Measurements from ENCODE around the gene PPP1R7.

PPP1R7 gene

DNA sequence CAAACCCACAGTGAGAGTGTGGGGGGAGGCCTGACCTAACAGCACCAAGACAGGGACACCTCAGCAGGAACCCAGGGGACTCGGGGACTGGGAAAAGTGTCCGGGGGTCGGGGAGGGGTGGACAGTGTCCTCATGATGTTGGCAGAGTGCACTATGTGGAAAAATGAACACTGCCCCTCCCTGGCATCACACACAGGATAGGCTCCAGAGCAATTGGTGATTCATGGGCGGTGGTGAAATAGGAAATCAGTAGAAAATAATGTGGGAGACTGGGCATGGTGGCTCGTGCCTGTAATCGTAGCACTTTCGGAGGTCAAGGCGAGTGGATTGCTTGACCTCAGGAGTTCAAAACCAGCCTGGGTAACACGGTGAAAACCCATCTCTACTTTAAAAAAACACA, 34.6 kb downstream of the PPP1R7 start:
- H3K36me3 ChIP-seq (replicated peaks): peaks cover 3% of the 10 kb centered on the region
- H3K27me3 ChIP-seq (replicated peaks): no peaks in the 10 kb centered on the region
- in situ Hi-C loops (cut with HindIII; ENCODE audit: low pct_ligation_motif_present, low sequenced_read_pairs): no loop called here
- no peak for DNase-seq
- TF ChIP-seq, protein P1, sequence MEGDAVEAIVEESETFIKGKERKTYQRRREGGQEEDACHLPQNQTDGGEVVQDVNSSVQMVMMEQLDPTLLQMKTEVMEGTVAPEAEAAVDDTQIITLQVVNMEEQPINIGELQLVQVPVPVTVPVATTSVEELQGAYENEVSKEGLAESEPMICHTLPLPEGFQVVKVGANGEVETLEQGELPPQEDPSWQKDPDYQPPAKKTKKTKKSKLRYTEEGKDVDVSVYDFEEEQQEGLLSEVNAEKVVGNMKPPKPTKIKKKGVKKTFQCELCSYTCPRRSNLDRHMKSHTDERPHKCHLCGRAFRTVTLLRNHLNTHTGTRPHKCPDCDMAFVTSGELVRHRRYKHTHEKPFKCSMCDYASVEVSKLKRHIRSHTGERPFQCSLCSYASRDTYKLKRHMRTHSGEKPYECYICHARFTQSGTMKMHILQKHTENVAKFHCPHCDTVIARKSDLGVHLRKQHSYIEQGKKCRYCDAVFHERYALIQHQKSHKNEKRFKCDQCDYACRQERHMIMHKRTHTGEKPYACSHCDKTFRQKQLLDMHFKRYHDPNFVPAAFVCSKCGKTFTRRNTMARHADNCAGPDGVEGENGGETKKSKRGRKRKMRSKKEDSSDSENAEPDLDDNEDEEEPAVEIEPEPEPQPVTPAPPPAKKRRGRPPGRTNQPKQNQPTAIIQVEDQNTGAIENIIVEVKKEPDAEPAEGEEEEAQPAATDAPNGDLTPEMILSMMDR (IDR thresholded peaks at IDR 0.05; ENCODE audit: low read depth, low read length, missing control alignments): no peak
- H3K4me3 ChIP-seq (ENCODE audit: low read depth, low read length): no peak overlapping the region
- H3K27ac ChIP-seq: no peak overlapping the region

DNA sequence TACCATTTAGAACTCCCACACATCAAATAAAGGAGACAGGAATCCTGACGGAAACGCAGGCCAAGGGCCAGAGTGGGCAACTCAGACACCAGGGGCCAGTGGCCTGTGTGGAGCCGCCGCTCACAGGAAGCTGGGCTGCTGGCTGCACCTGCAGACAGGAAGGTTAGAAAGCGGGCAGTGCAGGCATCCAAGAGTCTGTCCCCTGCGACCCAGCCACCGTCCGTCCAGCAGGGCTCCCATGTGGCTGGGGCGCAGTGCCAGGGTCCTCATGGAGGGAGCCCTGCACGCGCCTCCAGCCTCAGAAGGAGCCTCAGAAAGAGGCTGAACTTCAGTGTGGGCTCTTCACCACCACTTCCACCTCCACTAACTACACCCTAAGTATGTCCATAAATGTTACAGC, 35.7 kb downstream of the PPP1R7 start:
- in situ Hi-C loops (cut with HindIII; ENCODE audit: low pct_ligation_motif_present, low sequenced_read_pairs): no loop called here

DNA sequence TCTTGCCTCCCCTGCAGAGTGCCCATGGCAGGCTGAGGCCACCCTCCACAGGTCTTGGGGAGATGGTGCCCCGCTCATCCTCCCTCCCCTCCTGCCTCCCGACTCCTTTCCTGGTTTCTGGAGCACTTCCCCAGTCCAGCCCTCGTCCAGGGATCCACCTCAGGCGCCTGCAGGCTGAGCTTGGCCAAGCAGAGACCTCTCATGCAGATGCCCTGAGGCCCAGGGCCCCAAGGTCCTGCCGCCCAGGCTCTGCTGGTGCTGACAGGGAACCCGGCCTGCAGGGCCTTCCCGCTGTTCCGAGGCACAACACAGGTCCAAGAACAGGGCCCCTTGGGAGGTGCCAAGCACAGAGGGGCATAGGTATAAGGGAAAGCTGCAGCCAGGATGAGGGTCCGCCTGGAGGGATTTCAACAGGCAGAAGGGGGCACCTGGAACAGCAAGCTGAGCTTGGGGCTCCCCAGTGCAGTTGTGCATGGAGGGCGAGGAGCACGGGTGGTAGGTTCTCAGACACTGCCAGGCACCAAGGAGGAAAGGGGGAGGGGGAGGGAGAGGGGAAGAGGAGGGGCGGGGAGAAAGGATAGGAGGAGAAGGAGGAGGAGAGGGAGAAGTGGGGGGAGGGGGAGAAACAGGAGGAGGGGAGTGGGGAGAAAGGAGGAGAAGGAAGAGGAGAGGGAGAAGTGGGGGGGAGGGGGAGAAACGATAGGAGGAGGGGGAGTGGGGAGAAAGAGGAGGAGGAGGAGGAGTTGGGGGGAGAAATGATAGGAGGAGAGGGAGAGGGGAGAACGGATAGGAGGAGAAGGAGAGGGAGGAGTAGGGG, 37.0 kb downstream of the PPP1R7 start:
- H3K36me3 ChIP-seq (replicated peaks): peaks cover 3% of the 10 kb centered on the region
- no peak overlapping the region for H3K4me3 ChIP-seq (ENCODE audit: low read depth, low read length)
- TF ChIP-seq, protein P1 (IDR thresholded peaks at IDR 0.05; ENCODE audit: low read depth, low read length, missing control alignments): no peak
- no peaks in the 10 kb centered on the region for H3K27me3 ChIP-seq (replicated peaks)
- no peak for DNase-seq
- H3K27ac ChIP-seq: no peak overlapping the region
- in situ Hi-C loops (cut with HindIII; ENCODE audit: low pct_ligation_motif_present, low sequenced_read_pairs): no loop called here

More for the DNA sequence above, 35.7 kb downstream of the PPP1R7 start:
- no peak for DNase-seq
- TF ChIP-seq, protein P1 (IDR thresholded peaks at IDR 0.05; ENCODE audit: low read depth, low read length, missing control alignments): no peak
- Histone ChIP-seq H3K27ac (no peak overlapping the region), H3K36me3 (replicated peaks) (peaks cover 3% of the 10 kb centered on the region), H3K27me3 (replicated peaks) (no peaks in the 10 kb centered on the region), H3K4me3 (ENCODE audit: low read depth, low read length) (no peak overlapping the region)

DNA sequence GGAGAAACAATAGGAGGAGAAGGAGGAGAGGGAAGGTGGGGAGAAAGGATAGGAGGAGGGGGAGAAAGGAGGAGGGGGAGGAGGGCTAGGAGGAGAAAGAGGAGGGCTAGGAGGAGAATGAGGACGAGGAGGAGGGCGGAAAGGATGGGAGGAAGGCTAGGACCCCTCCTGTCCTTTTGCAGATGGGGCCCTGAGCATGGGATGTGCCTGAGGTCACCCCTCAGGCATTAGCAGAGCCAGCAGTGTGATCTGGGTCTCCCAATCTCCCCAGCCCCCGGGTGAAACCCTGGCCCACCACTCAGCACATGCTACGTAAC, 37.6 kb downstream of the PPP1R7 start:
- peaks cover under 1% of the 10 kb centered on the region for H3K36me3 ChIP-seq (replicated peaks)
- no peak for DNase-seq
- H3K27me3 ChIP-seq (replicated peaks): no peaks in the 10 kb centered on the region
- no peak overlapping the region for H3K4me3 ChIP-seq (ENCODE audit: low read depth, low read length)
- TF ChIP-seq, protein P1 (IDR thresholded peaks at IDR 0.05; ENCODE audit: low read depth, low read length, missing control alignments): no peak
- no peak overlapping the region for H3K27ac ChIP-seq
- in situ Hi-C loops (cut with HindIII; ENCODE audit: low pct_ligation_motif_present, low sequenced_read_pairs): no loop called here

DNA sequence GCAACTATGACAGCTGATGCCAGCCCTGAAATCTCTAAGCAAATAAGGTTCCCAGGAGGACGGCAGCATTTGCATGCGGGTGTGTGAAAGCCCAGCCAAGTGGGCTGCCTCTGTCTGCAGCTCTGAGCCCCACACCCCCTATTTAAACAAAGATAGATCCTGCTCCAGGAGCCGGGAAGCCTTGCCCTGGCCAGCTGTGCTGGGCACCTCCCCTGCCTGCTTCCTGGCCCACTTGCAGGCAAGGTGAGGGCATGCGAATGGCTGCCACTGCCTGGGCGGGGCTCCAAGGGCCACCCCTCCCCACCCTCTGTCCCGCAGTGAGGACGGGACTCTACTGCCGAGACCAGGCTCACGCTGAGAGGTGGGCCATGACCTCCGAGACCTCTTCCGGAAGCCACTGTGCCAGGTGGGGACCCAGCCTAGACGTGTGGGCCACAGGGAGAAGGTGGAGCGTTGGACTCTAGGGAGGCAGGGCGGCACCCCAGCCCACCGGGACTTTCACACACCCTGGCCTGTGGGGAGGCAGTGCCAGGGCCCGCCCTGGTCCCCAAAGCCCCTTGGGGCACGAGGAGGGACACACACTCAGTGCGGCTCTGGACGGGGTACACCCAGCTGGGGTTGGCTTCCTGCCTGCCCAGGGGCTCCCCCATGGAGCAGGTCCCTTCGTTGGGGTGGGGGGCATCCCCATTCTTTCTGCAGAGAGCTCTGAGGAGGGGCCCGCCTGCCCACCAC, 38.3 kb downstream of the PPP1R7 start, which contains the start of gene ANO7:
Gene ANO7 (plus strand): TSS at position 317 of the 732 bp plus-strand sequence. CDS start 1,387 bp downstream, outside the sequence.
- in situ Hi-C loops (cut with HindIII; ENCODE audit: low pct_ligation_motif_present, low sequenced_read_pairs): no loop called here
- TF ChIP-seq, protein P1 (IDR thresholded peaks at IDR 0.05; ENCODE audit: low read depth, low read length, missing control alignments): no peak
- Histone ChIP-seq H3K27ac (no peak within 1 kb of the TSS), H3K4me3 (ENCODE audit: low read depth, low read length) (no peak within 1 kb of the TSS), H3K27me3 (replicated peaks) (no peaks in the 10 kb centered on the region), H3K36me3 (replicated peaks) (no peaks in the 10 kb centered on the region)
- no peak for DNase-seq

Measured in brain microvascular endothelial cell (primary cell).